Measurements from ENCODE around the gene HAO2.

The HAO2 gene

DNA sequence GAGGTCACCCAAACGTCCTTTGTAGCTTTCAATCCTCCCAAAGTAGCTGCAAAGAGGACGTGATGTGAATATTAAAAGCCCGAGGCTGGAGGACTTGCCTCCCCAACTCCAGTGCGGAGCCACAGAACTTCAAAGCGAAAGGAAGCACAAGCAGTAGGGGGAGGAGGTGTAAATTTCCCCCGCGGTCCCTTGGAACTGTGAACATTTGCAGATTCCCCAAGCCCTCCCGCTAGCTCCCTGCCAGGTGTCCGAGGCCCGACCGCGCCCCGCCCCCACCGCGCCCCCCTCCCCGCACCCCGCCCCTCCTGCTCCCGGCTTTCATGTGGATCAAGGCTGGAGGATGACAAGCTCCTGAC lies 41.5 kb upstream of the HAO2 start:
- H3K4me3 ChIP-seq (replicated peaks; ENCODE audit: low read depth, low read length) = peak overlapping the region; percentile 32
- TF ChIP-seq, protein P1, sequence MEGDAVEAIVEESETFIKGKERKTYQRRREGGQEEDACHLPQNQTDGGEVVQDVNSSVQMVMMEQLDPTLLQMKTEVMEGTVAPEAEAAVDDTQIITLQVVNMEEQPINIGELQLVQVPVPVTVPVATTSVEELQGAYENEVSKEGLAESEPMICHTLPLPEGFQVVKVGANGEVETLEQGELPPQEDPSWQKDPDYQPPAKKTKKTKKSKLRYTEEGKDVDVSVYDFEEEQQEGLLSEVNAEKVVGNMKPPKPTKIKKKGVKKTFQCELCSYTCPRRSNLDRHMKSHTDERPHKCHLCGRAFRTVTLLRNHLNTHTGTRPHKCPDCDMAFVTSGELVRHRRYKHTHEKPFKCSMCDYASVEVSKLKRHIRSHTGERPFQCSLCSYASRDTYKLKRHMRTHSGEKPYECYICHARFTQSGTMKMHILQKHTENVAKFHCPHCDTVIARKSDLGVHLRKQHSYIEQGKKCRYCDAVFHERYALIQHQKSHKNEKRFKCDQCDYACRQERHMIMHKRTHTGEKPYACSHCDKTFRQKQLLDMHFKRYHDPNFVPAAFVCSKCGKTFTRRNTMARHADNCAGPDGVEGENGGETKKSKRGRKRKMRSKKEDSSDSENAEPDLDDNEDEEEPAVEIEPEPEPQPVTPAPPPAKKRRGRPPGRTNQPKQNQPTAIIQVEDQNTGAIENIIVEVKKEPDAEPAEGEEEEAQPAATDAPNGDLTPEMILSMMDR (IDR thresholded peaks at IDR 0.05; ENCODE audit: low read length, missing control alignments) = no peak
- no peak for DNase-seq (ENCODE audit: low read depth)

DNA sequence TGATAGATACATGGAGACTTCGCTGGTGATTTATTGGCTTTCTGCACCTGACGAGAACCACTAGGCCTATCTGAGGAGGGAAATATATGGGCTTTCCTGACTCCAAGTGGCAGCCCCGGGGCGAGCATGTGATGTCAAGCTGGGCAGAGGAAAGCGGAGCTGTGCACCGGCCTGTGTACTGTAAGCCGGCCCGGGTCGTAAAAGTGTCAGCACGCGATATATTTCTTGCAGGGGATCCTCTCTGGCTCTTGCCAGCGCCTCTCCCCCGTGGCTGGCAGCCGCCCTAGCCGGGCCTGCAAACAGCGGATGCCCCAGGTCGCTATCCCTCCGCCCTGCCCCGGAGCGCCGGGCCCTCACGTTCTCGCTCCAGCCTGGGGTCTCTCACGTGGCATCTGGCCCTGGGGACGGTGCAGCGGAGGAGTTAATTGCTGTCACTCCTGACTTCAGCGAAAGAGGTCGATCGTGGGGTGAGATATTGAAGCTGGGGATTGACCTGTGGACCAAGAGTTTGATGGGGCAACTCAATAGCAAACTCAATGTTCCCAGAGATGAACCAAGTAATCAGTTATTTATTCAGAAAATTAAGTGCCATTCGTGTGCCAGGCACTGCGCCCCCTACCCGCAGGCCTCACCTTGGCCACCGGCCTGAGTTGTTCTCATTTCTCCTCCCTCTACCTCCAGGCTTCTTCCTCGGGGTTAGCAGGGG lies 41.0 kb upstream of the HAO2 start:
- peak; percentile 16 for DNase-seq (ENCODE audit: low read depth)
- TF ChIP-seq, protein P1 (IDR thresholded peaks at IDR 0.05; ENCODE audit: low read length, missing control alignments) = peak; percentile 39
- peak overlapping the region; percentile 32 for H3K4me3 ChIP-seq (replicated peaks; ENCODE audit: low read depth, low read length)

DNA sequence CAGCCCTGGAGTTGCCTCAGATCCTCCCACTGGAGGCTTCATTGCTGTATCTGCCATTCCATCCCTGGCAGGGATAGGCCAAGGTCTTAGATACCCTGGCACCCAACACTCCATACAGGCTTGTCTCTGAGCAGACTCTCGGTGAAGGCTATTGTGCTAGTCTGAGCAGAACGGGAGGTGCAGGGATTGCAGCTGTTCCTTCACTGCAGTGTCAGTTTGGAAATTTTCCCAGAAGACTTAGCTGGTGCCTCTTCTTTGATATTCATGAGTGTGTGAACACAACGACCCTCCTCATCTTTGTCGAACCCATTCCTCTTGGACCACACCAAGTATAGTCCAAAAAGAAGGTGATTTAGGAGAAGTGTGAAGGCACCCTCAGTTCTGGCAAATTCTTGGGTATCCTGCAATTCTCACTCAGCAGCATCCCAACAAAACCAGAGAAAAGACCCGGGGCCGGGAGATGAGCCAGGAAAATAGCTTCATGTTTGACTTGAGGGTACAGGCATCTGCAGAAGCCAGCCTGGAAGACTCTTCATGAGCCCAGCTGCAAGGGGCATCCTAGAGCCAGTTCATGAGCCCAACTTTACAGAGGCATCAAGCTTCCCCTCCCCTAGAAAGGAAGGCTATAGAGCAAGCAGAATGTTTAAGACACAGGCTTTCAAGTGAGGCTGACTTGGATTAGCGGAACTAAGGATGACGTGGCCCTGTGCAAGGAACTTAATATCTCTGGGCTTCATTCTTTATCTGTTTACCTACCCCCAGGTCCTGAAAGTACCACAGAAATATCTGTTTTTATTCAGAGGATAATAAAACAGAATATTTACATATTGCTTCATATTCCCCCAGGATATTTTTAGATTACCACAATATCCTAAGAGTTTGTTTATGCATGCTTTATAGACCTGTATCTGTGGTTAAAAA lies 38.8 kb upstream of the HAO2 start:
- no peak overlapping the region for H3K4me3 ChIP-seq (replicated peaks; ENCODE audit: low read depth, low read length)
- DNase-seq (ENCODE audit: low read depth) = no peak
- TF ChIP-seq, protein P1 (IDR thresholded peaks at IDR 0.05; ENCODE audit: low read length, missing control alignments) = no peak

DNA sequence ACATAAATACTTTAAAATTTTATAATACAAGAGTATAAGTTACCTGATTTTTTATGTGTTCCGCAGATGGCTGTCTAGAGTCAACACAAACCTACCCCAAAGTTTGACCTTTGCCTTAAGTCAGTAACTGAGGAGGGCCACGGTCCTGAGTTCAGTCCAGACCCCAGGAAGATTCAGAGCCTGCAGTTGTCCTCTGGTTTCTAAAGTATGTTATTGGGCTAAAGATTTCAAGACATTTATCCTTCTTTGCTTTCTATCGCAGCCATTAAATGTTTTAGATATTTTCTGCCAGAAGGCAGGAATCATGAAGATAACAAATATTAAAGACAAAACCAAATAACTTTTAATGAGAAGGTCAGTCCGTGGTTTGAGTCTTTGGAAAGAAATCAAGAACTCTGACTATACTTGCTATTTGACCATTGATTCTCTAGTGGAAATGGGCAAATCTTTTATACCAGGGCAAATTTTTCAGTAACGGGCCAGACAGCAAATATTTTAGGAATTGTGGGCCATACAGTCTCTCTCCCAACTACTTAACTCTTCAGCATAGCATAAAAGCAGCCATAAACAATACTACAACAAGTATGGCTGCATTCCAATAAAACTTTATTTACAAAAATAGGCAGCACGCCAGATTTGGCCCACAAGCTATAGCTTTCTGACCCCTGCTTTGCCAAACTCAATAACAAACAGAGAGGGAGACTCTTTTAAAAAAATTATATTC lies 38.0 kb upstream of the HAO2 start:
- DNase-seq (ENCODE audit: low read depth) = no peak
- TF ChIP-seq, protein P1 (IDR thresholded peaks at IDR 0.05; ENCODE audit: low read length, missing control alignments) = no peak
- no peak overlapping the region for H3K4me3 ChIP-seq (replicated peaks; ENCODE audit: low read depth, low read length)

DNA sequence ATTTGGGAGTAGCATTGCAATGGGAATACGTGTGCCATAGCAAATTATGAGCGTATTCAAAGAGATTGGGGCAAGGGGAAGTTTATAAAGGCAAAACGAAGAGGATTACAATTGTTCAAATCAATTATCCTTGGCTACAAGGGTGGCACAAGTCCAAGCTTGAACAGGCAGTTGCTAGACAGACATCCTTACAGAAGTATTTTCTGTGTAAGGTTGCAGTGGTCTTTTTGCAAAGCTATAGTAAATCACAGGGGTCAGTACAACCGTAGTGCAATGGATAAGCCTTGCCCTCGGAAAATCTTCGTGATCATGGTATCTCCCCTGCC lies 37.4 kb upstream of the HAO2 start:
- TF ChIP-seq, protein P1 (IDR thresholded peaks at IDR 0.05; ENCODE audit: low read length, missing control alignments) = no peak
- no peak for DNase-seq (ENCODE audit: low read depth)
- H3K4me3 ChIP-seq (replicated peaks; ENCODE audit: low read depth, low read length) = no peak overlapping the region

DNA sequence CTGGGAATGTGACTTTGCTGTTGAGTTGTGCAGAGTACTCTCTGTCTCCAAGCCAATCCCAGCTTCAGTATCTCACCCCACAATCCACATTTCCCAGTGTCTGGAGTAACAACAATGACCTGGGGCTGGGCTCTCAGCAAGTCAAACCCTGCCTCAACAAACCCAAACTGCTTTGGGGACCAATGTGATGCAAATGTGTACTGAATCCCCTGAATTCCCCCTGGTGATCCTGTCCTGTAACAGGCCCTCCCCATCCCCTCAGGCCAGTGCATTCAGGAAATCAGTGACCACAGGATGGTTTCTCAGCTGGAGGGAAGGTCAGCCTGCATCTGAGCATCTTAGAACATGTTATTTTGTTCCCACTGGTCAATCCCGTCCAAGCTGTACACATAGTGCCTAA lies 36.7 kb upstream of the HAO2 start:
- TF ChIP-seq, protein P1 (IDR thresholded peaks at IDR 0.05; ENCODE audit: low read length, missing control alignments) = no peak
- no peak for DNase-seq (ENCODE audit: low read depth)
- H3K4me3 ChIP-seq (replicated peaks; ENCODE audit: low read depth, low read length) = no peak overlapping the region
